ENCODE data around the gene COX6B2. TPM values are rescaled to one million over a fixed set of nuclear protein-coding genes. Genes with fewer than 3 reads are reported as not detected.
A peak's percentile ranks its signal among the peaks of the same experiment; 100 is the strongest.

COX6B2 gene
- total and polyA plus RNA-seq, 2 of the 8 experiments (the other 6 are each of a cell fraction or from before 2014, with no cell fraction given): 4.9 to 6.4 TPM

DNA sequence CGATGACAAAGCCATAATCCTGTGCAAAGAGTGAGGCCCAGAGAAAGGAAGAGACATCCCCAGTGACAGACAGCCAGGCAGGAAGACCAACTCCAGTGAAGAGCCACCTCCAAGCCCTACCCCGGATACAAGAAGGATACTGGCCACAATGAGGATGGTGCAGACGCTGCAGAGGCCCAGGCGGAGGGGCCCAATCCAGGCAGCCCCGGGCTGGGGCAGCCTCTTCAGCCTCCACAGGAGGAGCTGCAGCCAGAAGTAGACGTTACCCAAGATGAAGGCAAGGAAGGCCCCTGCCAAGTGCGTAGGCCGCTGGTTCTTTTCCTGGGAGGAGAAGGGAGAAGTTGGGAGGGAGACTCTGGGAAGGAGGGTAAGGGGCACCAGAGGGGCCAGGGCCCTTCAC, 37.9 kb downstream of the COX6B2 start:
- Histone ChIP-seq H3K79me1 (ENCODE audit: low read depth, low read length) (no peaks in the 10 kb centered on the region), H3K27me3 (replicated peaks in 1 of 4; ENCODE audit: control insufficient read depth in 3 of 4, extremely low read depth in 1 of 4, insufficient read depth in 3 of 4, low read length in 3 of 4) (no peaks in the 10 kb centered on the region), H2AFZ (ENCODE audit: low read length) (no peak overlapping the region), H2BK5ac (ENCODE audit: low read depth, low read length) (no peak overlapping the region), H3K9ac (replicated peaks in 1 of 4; ENCODE audit: extremely low read depth in 1 of 4, low read depth in 3 of 4, low read length in 3 of 4) (no peak overlapping the region), H4K8ac (ENCODE audit: extremely low read depth, insufficient read depth, low read length) (no peak overlapping the region), H4K5ac (ENCODE audit: insufficient read length, low read depth, low read length) (no peak overlapping the region), H4K91ac (replicated peaks; ENCODE audit: insufficient read length, low read length) (no peak overlapping the region), H3K4me3 (ENCODE audit: extremely low read depth in 1 of 4, insufficient read depth in 2 of 4, low read depth in 3 of 4, low read length in 4 of 4) (no peak overlapping the region), H3K4me1 (replicated peaks in 1 of 4; ENCODE audit: control insufficient read depth in 3 of 4, insufficient read depth in 4 of 4, low read length in 3 of 4) (peaks cover 0 to 5% (median 2%) of the 10 kb centered on the region in 4 experiments; a peak in 5 of 7 replicates), H2AK5ac (ENCODE audit: low read depth, low read length) (no peak overlapping the region), H3K79me2 (ENCODE audit: control insufficient read depth in 1 of 2, insufficient read depth in 2 of 2, low read length in 2 of 2) (no peaks in the 10 kb centered on the region), H3K23me2 (ENCODE audit: low read depth, low read length) (peaks cover 2% of the 10 kb centered on the region; the same call in 1 of the 2 replicates), H3K56ac (replicated peaks; ENCODE audit: insufficient read length, low read depth, low read length) (no peak overlapping the region), H3K14ac (ENCODE audit: insufficient read length) (no peak overlapping the region), H3K23ac (ENCODE audit: insufficient read length) (no peak overlapping the region), H2BK120ac (replicated peaks; ENCODE audit: low read depth, low read length) (no peak overlapping the region), H4K20me1 (replicated peaks in 1 of 2; ENCODE audit: control insufficient read depth in 1 of 2, insufficient read depth in 2 of 2, low read length in 2 of 2) (no peaks in the 10 kb centered on the region), H3K27ac (ENCODE audit: low read depth, low read length) (no peak overlapping the region), H3K9me3 (ENCODE audit: insufficient read depth in 2 of 2, low read depth in 1 of 2, low read length in 1 of 2) (no peaks in the 10 kb centered on the region), H3K18ac (ENCODE audit: extremely low read depth, low read length) (no peak overlapping the region), H2BK12ac (ENCODE audit: low read depth, low read length) (no peak overlapping the region), H3K4me2 (ENCODE audit: insufficient read depth in 1 of 2, low read depth in 2 of 2, low read length in 2 of 2) (no peak overlapping the region), H2BK15ac (ENCODE audit: low read length) (no peak overlapping the region), H3K4ac (replicated peaks; ENCODE audit: insufficient read length, low read depth, low read length) (no peak overlapping the region), H2BK20ac (ENCODE audit: low read length) (no peak overlapping the region), H3K36me3 (ENCODE audit: control insufficient read depth in 2 of 4, insufficient read depth in 4 of 4, low read length in 3 of 4) (peaks cover 0 to 5% (median 0%) of the 10 kb centered on the region in 4 experiments; a peak in 1 of 8 replicates)
- ChIA-PET CTCF (ENCODE audit: partially characterized antibody) (interaction anchor here (1.0 to 3.1 kb wide), 6 partner anchors 11 to 42 kb away, joined by 3 to 9 read pairs (median 4); no protein-coding TSS in a partner anchor), POLR2A (ENCODE audit: partially characterized antibody) (interaction anchor here (0.6 to 3.8 kb wide), 8 partner anchors 9 to 91 kb away, joined by 3 to 17 read pairs (median 5); partner anchors contain the start of genes KMT5C, RPL28, TMEM150B and UBE2S)
- 88% methylated on average over 8 of the region's 8 CpGs; no CpG with 5 or more reads in 1 of the 2 experiments for WGBS, 2 experiments (ENCODE audit: extremely low coverage in 1 of 2, insufficient coverage in 1 of 2, insufficient read length in 1 of 2, insufficient replicate concordance in 2 of 2, low coverage in 1 of 2, low lambda C conversion rate in 2 of 2, missing lambda C conversion rate in 1 of 2)
- no peak for DNase-seq (ENCODE audit: low read depth in 1 of 2, low spot score in 2 of 2)
- no peak for FAIRE-seq
- TF ChIP-seq JUND (IDR thresholded peaks at IDR 0.05; ENCODE audit: low read length) (no peak), SP2 (IDR thresholded peaks at IDR 0.05; ENCODE audit: low read length) (no peak), TBP (IDR thresholded peaks at IDR 0.05; ENCODE audit: low read depth, low read length) (peak; percentile 35; the same call in 1 of the 2 replicates), SIRT6 (IDR thresholded peaks at IDR 0.05; ENCODE audit: low read length) (no peak), RFX5 (IDR thresholded peaks at IDR 0.05; ENCODE audit: borderline replicate concordance, low read depth, low read length) (no peak), TAF1 (IDR thresholded peaks at IDR 0.05; ENCODE audit: low read depth, low read length) (no peak), BCL11A (IDR thresholded peaks at IDR 0.05; ENCODE audit: low read depth in 2 of 2, low read length in 2 of 2) (no peak), TEAD4 (IDR thresholded peaks at IDR 0.05; ENCODE audit: low read depth, low read length) (no peak), EGR1 (IDR thresholded peaks at IDR 0.05; ENCODE audit: borderline replicate concordance, low read depth, low read length) (no peak), CEBPB (IDR thresholded peaks at IDR 0.05; ENCODE audit: low read depth, low read length) (no peak), EZH2 (IDR thresholded peaks at IDR 0.05; ENCODE audit: low read depth, low read length, severe bottlenecking) (no peak), POLR2A (IDR thresholded peaks at IDR 0.05; ENCODE audit: control extremely low read depth in 1 of 2, low read depth in 2 of 2, low read length in 2 of 2) (no peak), SIX5 (IDR thresholded peaks at IDR 0.05; ENCODE audit: low read depth, low read length) (no peak)

Measured in H1 (cell line).